VCaP (cell line): ENCODE measurements around the gene DOP1A.
A peak's percentile ranks its signal among the peaks of the same experiment; 100 is the strongest.

Experiments
- H3K27ac ChIP-seq: fragments of 450-650 bp; 2 replicates; pipeline ENCODE4 v1.5.1; 2017
- TF ChIP-seq, protein P1 (sequence below): fragments of 450-650 bp; conservative IDR thresholded peaks from 2 replicates; pipeline ENCODE4 v1.5.1; 2017; ENCODE audit warnings: mild to moderate bottlenecking, moderate library complexity

The DOP1A gene

DNA sequence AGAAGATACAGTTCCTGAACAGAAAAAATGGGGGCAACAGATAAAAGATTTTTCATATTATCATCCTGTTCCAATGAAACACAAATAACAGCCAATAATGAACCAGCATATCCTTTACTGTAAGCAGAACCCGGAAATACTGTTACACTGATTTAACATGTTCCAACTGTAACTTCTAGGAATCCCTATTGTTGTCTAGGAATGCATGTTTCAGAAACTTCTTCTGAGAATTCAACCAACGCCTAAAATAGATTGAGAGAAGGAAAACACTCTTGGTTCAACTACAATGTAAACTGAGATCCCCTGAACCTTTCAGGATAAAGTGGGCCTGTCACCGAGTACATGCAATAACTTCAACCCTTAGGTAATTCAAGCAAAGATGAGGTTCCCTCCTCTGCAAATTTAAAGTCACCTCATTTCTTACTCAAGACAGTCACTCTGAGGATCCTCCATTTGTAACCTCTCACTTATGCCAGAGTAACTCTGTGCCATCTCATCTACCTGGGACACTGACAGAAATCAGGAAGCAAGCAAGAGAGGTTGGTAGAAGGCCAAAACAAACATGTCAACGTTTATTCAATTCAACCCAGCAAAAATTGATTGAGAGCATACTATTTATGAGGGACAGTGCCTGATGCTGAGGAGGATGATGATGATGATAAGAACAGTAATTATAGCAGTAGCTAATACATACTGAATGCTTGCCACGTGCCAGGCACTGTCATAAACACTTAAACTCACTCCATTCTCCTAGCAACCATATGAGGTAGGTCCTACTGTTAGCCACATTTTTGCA, 15.9 kb upstream of the DOP1A start:
- H3K27ac ChIP-seq = peak overlapping the region; percentile 41
- TF ChIP-seq, protein P1, sequence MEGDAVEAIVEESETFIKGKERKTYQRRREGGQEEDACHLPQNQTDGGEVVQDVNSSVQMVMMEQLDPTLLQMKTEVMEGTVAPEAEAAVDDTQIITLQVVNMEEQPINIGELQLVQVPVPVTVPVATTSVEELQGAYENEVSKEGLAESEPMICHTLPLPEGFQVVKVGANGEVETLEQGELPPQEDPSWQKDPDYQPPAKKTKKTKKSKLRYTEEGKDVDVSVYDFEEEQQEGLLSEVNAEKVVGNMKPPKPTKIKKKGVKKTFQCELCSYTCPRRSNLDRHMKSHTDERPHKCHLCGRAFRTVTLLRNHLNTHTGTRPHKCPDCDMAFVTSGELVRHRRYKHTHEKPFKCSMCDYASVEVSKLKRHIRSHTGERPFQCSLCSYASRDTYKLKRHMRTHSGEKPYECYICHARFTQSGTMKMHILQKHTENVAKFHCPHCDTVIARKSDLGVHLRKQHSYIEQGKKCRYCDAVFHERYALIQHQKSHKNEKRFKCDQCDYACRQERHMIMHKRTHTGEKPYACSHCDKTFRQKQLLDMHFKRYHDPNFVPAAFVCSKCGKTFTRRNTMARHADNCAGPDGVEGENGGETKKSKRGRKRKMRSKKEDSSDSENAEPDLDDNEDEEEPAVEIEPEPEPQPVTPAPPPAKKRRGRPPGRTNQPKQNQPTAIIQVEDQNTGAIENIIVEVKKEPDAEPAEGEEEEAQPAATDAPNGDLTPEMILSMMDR = no peak

DNA sequence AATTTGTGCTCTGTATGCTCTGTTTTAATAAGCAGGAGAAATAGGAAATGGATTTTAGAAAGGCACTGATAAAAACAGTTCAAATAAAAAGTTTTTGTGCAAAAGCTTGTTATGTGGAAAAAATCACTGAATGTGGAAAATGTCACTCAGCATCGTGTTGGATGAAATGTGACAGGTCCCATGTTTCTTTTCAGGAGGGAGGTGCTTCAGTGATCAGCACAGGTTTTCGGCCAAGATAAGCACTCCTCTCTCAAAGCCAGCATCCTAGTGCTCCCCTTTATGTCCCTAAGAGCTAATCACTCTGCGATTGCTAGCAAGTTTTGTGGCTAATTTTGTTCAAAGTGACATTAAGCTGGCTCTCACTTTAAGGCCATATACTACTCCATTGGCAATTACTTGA, 13.8 kb upstream of the DOP1A start:
- peak overlapping the region; percentile 14; the same call in 1 of the 2 replicates for H3K27ac ChIP-seq

DNA sequence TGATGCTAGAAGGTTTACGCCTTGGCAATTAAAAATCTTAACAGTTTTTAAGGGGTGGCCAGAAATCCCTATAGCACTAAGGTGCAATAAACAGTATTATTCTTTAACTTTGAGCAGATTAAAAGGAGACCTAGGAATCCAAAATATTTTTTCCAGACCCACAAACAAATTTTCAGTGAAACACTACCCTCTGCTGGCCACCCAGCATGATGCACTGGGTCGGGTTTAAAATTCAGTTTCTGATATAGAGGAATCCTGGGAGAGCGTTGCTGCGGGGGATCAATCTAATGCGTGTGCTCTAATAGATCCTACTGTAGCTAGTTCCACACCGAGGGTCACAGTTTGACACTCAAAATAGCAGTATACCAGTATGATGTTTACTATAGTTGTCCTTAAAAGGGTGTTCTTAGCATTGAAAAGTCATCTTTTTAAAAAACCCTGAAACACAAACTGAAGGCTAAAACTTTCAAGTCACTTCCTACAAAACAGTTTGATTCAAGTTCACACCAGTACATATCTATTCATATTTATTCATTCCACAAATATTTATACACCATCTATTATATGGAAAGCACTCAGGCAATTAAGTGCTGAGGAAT, 12.0 kb upstream of the DOP1A start:
- H3K27ac ChIP-seq = no peak overlapping the region
- TF ChIP-seq, protein P1 = peak; percentile 82

More for the DNA sequence above, 13.8 kb upstream of the DOP1A start:
- TF ChIP-seq, protein P1 = no peak

DNA sequence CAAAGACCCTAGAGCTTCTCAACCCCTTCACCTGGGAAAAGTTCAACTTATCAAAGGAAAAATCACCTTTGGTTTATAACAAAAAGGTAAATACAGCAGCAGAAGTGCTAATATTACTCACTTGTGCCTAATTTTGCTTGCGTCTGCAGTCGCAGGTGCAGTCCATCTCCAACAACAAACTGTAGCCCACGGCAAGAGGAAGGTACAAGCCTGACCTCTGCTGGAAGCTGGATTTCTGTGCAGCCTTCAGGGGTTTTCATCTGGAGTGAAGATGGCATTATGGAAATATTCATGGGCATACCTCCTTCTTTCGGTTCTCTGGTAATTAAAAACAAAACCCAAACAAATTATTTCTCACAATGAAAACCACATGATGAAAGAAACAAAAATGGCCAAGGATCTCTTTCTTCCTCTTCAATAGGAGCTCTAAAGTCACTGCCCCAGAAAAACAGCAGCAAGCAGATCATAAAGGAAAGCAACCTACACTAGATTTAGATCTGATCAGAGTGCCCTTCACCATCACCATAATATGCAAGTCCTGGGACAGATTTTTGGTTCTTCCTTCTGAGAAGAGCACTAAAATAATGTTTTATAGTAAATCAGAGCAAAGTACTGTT, 9.7 kb upstream of the DOP1A start:
- TF ChIP-seq, protein P1 = peak; percentile 91

DNA sequence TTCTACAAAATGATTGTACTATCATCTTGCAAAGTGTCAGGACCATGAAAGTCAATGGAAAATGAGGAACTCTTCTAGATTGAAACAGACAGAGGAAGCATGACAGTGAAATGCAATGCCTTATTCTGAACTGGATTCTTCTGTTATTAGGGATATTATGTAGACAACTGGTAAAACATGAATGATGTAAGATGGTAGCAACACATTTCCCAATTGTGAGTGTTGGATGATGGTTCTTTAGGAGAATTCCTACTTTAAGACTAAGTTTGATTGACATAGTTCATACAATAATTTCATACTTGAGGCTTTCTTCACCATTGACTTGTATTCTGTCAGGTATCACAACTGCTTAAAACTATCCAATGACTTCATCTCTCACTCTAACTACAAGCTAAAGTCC, 6.3 kb upstream of the DOP1A start:
- TF ChIP-seq, protein P1 = no peak
- H3K27ac ChIP-seq = no peak overlapping the region

More for the DNA sequence above, 9.7 kb upstream of the DOP1A start:
- no peak overlapping the region for H3K27ac ChIP-seq

DNA sequence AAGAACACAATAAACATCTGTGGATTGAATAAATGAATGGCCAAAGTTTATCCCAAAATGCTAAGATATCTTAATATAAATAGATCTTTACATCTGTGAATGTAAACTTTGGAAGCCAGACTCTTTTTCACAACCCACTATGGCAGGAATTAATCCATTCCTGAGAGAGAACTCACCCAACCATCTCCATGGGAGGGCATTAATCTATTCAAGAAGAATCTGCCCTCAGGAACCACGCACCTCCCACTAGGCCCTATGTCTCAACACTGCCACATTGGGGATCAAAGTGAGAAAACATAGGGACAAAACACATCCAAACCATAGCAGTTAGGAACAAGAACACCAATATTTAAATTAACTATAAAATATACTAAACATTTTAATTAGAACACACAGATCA, 5.2 kb upstream of the DOP1A start:
- TF ChIP-seq, protein P1 = no peak
- H3K27ac ChIP-seq = no peak overlapping the region

DNA sequence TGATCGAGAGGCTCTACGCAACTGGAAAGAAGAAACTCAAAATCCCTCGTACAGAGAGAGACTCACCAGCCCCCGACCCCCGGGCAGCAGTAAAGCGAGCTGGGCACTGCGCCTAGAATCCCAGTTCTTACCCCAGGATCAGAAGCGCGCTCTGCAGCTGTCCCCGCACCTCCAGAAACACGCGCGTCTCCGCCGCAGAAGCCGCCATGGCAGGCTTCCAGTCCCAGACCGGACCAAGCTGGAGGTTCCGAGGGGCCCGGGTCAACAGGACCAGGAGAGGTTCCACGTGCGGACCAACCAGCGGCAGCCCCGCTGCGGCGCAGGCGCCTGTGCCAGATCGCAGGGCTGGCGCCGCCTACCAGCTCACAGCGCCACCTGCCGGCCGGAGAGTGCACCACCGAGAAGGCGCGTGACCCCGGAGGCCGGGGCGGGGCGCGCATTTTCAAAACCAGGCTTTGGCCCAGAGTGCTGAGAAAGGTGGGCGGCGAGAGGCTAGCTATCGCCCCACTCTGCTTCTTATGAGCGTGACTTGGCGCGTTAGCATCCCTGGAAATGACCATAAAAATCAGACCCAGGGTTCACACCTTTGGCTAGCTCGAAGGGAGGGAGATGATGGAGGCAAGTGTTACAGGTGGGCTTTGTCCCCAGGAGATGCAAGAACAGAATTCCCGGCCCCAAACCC, 1.8 kb upstream of the DOP1A start, which contains the start of gene UBE3D:
Gene UBE3D, minus strand, starts transcription at position 331 of the 682 bp plus-strand sequence. Its CDS starts 123 bp downstream, at position 208.
- peak within 1 kb of the TSS; percentile 87 for H3K27ac ChIP-seq
- TF ChIP-seq, protein P1 = peak; percentile 97
